Measurements from ENCODE around the gene TNS3.

- TF ChIP-seq CTCF (IDR thresholded peaks at IDR 0.05) (no peak), USF2 (IDR thresholded peaks at IDR 0.05; ENCODE audit: borderline replicate concordance, low read depth, low read length) (no peak), FOXM1 (IDR thresholded peaks at IDR 0.05; ENCODE audit: low read depth) (no peak), JUND (IDR thresholded peaks at IDR 0.05) (no peak), EZH2phosphoT487 (IDR thresholded peaks at IDR 0.05; ENCODE audit: borderline replicate concordance, low read depth) (no peak), REST (IDR thresholded peaks at IDR 0.05; ENCODE audit: low read depth, low read length) (no peak), POLR2AphosphoS5 (IDR thresholded peaks at IDR 0.05; ENCODE audit: low read depth, low read length) (no peak), SIN3A (IDR thresholded peaks at IDR 0.05; ENCODE audit: borderline replicate concordance, low read depth, low read length) (no peak), MEF2A (IDR thresholded peaks at IDR 0.05; ENCODE audit: borderline replicate concordance, low read depth) (no peak), RXRA (IDR thresholded peaks at IDR 0.05; ENCODE audit: borderline replicate concordance, low read depth) (no peak), MAX (IDR thresholded peaks at IDR 0.05; ENCODE audit: low read depth) (no peak), IRF3 (IDR thresholded peaks at IDR 0.05; ENCODE audit: low read depth, low read length) (no peak), RCOR1 (IDR thresholded peaks at IDR 0.05; ENCODE audit: low read length) (no peak)
These were observed 181.9 kb downstream of the TNS3 start for GRCh38 chr7:47400001-47400400.

Measured in SK-N-SH (cell line).